ENCODE data around the gene FBN2.

DNA sequence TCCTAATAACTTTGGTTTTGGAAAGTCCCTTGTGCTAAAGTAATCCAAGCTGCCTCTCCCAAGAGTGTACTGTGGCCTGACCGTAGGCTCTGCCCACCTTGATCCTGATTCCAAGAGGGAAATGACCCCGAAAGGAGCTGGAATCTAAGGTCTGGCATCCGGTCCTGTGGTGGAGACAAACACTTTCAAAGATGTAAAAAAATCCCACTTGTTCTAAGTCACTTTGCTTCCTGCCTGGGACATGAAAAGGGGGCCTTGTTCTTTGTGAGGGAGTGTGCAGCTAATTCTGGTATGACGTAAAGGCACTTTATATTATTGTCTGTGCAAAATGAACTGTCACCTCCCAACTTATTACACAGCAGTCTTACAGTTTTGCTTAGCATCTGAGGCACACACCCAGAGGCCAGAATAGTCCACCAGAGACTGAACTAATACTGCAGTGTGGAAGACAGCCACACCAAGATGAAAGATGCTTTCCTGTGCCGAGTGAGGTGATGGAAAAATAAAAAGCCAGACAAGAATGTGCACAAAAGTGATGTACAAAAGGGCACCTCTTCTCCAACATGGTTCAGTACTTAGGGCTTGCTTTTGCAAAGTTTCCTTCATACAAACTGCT, 325.7 kb downstream of the FBN2 start:
- TF ChIP-seq CTCF (IDR thresholded peaks at IDR 0.05) (no peak), POLR2A (IDR thresholded peaks at IDR 0.05) (no peak)

Measured in Peyer's patch (tissue), 4 donors.